ENCODE data around the gene CNTN1. TPM values are rescaled to one million over a fixed set of nuclear protein-coding genes. Genes with fewer than 3 reads are reported as not detected.

Gene CNTN1
- total RNA-seq, 2 experiments from 2014 or later: not detected

- POLR2A ChIA-PET: no interaction called here
- H3K4me3 Mint-ChIP-seq: no peak overlapping the region
- TF ChIP-seq CTCF (IDR thresholded peaks at IDR 0.05): no peak
- peaks cover 7% of the 10 kb centered on the region for H3K9me3 Mint-ChIP-seq
- no peak for DNase-seq
- no peaks in the 10 kb centered on the region for H3K27me3 Mint-ChIP-seq
- intact Hi-C loops (cut with micrococcal nuclease): no loop called here
- H3K27ac Mint-ChIP-seq: no peak overlapping the region
- no peaks in the 10 kb centered on the region for H3K36me3 Mint-ChIP-seq (ENCODE audit: low read depth)
- ATAC-seq: no peak
- H3K4me1 Mint-ChIP-seq (ENCODE audit: low read depth): no peaks in the 10 kb centered on the region
- CTCF ChIA-PET: no interaction called here
These were observed 399.9 kb downstream of the CNTN1 start for GRCh38 chr12:41092115-41092514.

- Mint-ChIP-seq H3K9me3 (peaks cover 2% of the 10 kb centered on the region), H3K36me3 (ENCODE audit: low read depth) (no peaks in the 10 kb centered on the region), H3K27me3 (no peaks in the 10 kb centered on the region), H3K4me1 (ENCODE audit: low read depth) (no peaks in the 10 kb centered on the region), H3K4me3 (no peak overlapping the region), H3K27ac (no peak overlapping the region)
- ATAC-seq (no peak), DNase-seq (no peak)
- CTCF ChIA-PET: no interaction called here
- POLR2A ChIA-PET: no interaction called here
- TF ChIP-seq CTCF (IDR thresholded peaks at IDR 0.05): no peak
- intact Hi-C loops (cut with micrococcal nuclease): no loop called here
These were observed 404.6 kb downstream of the CNTN1 start for GRCh38 chr12:41096797-41097196.

GRCh38 chr12:41100572-41100971, 408.3 kb downstream of the CNTN1 start:
- TF ChIP-seq CTCF (IDR thresholded peaks at IDR 0.05): no peak
- H3K27me3 Mint-ChIP-seq: no peaks in the 10 kb centered on the region
- POLR2A ChIA-PET: no interaction called here
- no peaks in the 10 kb centered on the region for H3K4me1 Mint-ChIP-seq (ENCODE audit: low read depth)
- no peak overlapping the region for H3K4me3 Mint-ChIP-seq
- DNase-seq: no peak
- H3K9me3 Mint-ChIP-seq: peaks cover 4% of the 10 kb centered on the region
- ATAC-seq: no peak
- H3K27ac Mint-ChIP-seq: no peak overlapping the region
- no peaks in the 10 kb centered on the region for H3K36me3 Mint-ChIP-seq (ENCODE audit: low read depth)
- CTCF ChIA-PET: no interaction called here
- intact Hi-C loops (cut with micrococcal nuclease): no loop called here

DNA sequence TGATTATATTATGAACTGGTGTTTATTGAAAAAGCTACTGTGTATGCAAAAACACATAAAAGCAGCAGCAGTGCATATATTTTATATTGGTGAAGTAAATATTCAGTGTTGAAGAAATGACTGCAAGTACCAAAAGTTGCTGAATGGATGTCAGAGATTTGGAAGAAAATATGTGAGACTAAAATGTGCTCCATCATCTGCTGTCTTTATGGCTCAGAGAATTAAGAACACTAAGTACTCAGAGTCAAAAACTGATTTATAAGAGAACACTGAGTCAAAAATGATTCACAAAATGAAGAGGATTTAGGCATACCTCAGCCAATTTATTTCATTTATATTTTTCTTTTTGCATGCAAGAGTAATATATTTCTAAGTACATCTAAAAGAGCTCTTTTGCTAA, 409.6 kb downstream of the CNTN1 start:
- intact Hi-C loops (cut with micrococcal nuclease): no loop called here
- POLR2A ChIA-PET: no interaction called here
- Mint-ChIP-seq H3K27me3 (no peaks in the 10 kb centered on the region), H3K9me3 (peaks cover 2% of the 10 kb centered on the region), H3K27ac (no peak overlapping the region), H3K36me3 (ENCODE audit: low read depth) (no peaks in the 10 kb centered on the region), H3K4me3 (no peak overlapping the region), H3K4me1 (ENCODE audit: low read depth) (no peaks in the 10 kb centered on the region)
- TF ChIP-seq CTCF (IDR thresholded peaks at IDR 0.05): no peak
- ATAC-seq: no peak
- no peak for DNase-seq
- CTCF ChIA-PET: no interaction called here

GRCh38 chr12:41103614-41104013, 411.4 kb downstream of the CNTN1 start:
- no peak overlapping the region for H3K27ac Mint-ChIP-seq
- no peaks in the 10 kb centered on the region for H3K36me3 Mint-ChIP-seq (ENCODE audit: low read depth)
- no peak for ATAC-seq
- ChIA-PET CTCF (no interaction called here), POLR2A (no interaction called here)
- intact Hi-C loops (cut with micrococcal nuclease): no loop called here
- no peaks in the 10 kb centered on the region for H3K4me1 Mint-ChIP-seq (ENCODE audit: low read depth)
- DNase-seq: no peak
- no peak overlapping the region for H3K4me3 Mint-ChIP-seq
- H3K27me3 Mint-ChIP-seq: no peaks in the 10 kb centered on the region
- peaks cover 2% of the 10 kb centered on the region for H3K9me3 Mint-ChIP-seq
- no peak for TF ChIP-seq CTCF (IDR thresholded peaks at IDR 0.05)
